ENCODE measurements around the gene NME7. TPM values are rescaled to one million over a fixed set of nuclear protein-coding genes. Genes with fewer than 3 reads are reported as not detected.

The NME7 gene
- total and polyA plus RNA-seq, 4 donors: 7.8 to 26.5 (median 9.4) TPM

DNA sequence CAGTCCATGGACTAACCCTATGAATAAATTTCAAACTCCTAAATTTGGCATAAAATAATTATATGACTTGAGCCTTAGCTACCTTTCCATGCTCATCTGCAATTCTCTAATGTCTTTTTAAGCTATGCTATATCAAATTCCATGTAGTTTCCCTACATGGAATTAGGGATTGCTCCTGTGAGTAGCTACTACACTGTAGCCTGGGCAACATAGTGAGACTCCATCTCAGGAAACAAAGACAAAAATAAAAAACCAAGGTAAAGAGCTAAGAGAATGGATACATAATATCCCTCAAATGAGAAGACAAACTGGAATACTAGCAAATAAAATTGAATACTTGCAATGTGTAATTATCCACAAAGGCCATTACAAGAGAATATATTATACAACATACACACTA lies 223.6 kb downstream of the NME7 start:
- no peak for DNase-seq (ENCODE audit: low spot score)
- Histone ChIP-seq H3K4me3 (ENCODE audit: low read depth in 1 of 3, low read length in 3 of 3) (no peak overlapping the region), H3K9me3 (ENCODE audit: control insufficient read depth in 4 of 4, low read length in 3 of 4) (no peaks in the 10 kb centered on the region), H3K27ac (ENCODE audit: low read depth in 1 of 2, low read length in 2 of 2) (peak overlapping the region; percentile 75 to 86), H3K36me3 (ENCODE audit: control insufficient read depth in 4 of 4, insufficient read depth in 3 of 4, low read depth in 1 of 4, low read length in 3 of 4) (no peaks in the 10 kb centered on the region), H3K4me1 (ENCODE audit: control insufficient read depth in 4 of 4, insufficient read depth in 4 of 4, low read length in 3 of 4) (peaks cover 16 to 39% (median 29%) of the 10 kb centered on the region in 4 donors), H3K27me3 (ENCODE audit: control insufficient read depth in 4 of 4, insufficient read depth in 4 of 4, low read length in 3 of 4) (no peaks in the 10 kb centered on the region), H3K9ac (ENCODE audit: low read depth in 1 of 2, low read length in 2 of 2) (peak overlapping the region in 1 of 2 donors; percentile 36)
- TF ChIP-seq TAF1 (conservative IDR thresholded peaks at IDR 0.05): no peak
- no peak for TF ChIP-seq FOXA1 (IDR thresholded peaks at IDR 0.05)
- no peak for TF ChIP-seq EGR1 (IDR thresholded peaks at IDR 0.05; ENCODE audit: low read depth in 2 of 2)
- TF ChIP-seq JUND (IDR thresholded peaks at IDR 0.05): no peak
- no peak for TF ChIP-seq ZBTB33 (IDR thresholded peaks at IDR 0.05)
- no peak for TF ChIP-seq RXRA (IDR thresholded peaks at IDR 0.05)
- no peak for TF ChIP-seq REST (IDR thresholded peaks at IDR 0.05)
- TF ChIP-seq GABPA (IDR thresholded peaks at IDR 0.05 in 1 of 2, conservative IDR thresholded peaks at IDR 0.05 in 1 of 2): no peak
- no peak for TF ChIP-seq CTCF (IDR thresholded peaks at IDR 0.05; ENCODE audit: low read depth, low read length, missing input control)
- TF ChIP-seq HNF4A (conservative IDR thresholded peaks at IDR 0.05): no peak
- no peak for TF ChIP-seq FOXA2 (IDR thresholded peaks at IDR 0.05)
- TF ChIP-seq ATF3 (IDR thresholded peaks at IDR 0.05): no peak
- TF ChIP-seq, protein P1, sequence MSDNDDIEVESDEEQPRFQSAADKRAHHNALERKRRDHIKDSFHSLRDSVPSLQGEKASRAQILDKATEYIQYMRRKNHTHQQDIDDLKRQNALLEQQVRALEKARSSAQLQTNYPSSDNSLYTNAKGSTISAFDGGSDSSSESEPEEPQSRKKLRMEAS (IDR thresholded peaks at IDR 0.05): no peak
- TF ChIP-seq RAD21 (IDR thresholded peaks at IDR 0.05): no peak
- no peak for TF ChIP-seq YY1 (IDR thresholded peaks at IDR 0.05)
- TF ChIP-seq HNF4G (IDR thresholded peaks at IDR 0.05): no peak
- TF ChIP-seq SP1 (IDR thresholded peaks at IDR 0.05): no peak
- no peak for TF ChIP-seq NR2F2 (IDR thresholded peaks at IDR 0.05)

All from liver (tissue), 9 donors.